HG03469 (cell line): Measurements from ENCODE around the gene OR2S2.

ENCODE experiments used
- ATAC-seq: cut with Tn5 transposase; IDR thresholded peaks from one replicate; pipeline ENCODE4 v1.9.1; 2021; ENCODE audit warnings: mild to moderate bottlenecking, moderate library complexity, moderate number of reproducible peaks; ENCODE audit not compliant: unreplicated experiment

The OR2S2 gene

DNA sequence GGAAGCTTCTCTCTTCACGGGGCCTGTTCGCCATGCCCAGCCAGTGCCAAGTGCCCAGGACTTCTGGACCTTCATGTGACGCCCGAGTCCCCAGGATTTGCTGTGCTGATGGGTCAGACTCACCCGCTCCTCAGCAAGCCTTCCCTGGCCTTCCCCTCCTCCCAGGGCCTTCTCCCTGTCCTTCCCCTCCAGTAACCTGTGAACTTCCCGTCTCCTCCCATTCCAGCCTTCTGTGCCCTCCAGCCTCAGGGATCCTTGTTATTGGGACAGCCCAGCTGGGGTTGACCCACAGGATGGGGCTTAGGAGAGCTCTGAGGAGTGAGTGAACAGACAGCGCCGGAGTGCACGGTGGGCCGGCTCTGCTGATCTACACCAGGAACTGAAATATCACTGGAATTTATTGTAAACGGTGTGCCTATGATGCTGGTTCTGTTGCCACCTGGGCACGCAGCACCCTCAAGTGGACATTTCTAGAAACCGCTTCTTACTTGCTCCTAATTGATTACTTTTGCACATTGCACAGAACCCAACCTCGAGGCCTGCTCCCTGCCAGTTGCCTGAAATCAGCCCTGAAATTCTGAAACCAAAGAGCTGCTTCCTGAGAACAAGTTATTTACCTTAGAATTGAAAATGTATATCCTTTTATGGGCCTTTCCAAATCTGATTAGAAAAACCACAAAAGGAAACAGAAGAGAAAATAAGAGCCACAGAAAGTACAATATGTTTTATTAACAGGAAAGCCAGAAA is 47.2 kb downstream of the OR2S2 start:
- no peak for ATAC-seq

DNA sequence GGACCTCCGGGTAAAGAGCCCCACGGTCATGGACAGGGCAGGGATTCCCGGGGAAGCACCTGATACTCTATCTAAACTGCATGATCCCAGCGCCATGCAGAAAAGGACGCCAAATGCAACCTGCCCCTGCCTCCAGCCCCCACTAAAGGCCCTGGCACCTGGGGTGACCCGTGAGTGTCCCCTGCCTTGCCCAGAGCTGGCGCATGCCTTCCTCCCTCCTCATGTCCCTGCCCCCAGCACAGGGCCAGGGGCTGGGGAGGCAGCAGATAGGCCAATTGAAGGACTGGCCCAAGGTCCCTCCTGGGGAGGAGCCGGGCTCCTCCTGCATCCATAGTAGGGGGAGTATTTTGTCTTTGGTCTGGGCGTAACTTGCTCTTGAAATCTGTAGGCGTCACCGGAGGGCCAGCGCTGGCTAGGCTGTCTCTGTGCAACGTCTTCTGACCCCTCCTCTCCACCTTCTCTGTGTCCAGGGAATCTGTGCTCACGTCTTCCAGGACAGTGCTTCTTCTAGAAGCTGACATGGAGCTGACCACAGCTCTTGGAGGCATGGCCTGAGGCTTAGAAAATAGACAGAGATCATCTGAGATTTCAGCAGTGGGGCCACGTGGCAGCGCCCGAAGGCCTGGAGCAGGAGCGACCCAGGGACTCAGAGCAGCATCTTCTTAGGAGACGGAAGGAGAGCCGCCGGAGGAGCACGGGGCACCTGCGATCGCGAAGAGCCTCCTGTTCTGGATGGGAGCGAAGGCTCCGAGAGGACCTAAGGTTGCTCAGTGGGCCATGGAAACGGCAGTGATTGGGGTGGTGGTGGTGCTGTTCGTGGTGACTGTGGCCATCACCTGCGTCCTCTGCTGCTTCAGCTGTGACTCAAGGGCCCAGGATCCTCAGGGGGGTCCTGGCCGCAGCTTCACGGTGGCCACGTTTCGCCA is 48.0 kb downstream of the OR2S2 start:
- no peak for ATAC-seq

DNA sequence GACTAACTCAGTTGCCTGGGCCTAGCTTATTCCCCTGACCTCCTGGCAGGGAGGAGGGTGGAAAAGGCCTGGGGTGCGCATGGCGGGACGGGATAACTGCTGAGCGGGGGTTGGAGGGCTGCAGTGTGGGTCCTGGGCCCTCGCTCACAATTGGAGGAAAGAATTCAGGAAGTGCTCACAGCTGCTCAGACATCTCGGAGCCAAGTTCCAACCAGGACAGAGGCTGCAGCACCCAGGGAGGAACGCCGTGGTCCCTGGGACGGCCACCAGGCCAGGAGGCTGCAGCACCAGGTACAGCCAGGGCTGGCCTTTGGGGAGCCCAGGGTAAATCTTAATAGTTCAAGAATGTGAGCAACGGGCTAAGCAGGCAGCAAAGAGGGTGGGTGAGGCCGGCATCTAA is 48.7 kb downstream of the OR2S2 start, which contains the start of gene SPAAR:
TSS of gene SPAAR (plus strand) at position 217 of the 400 bp plus-strand sequence. CDS start 974 bp downstream, outside the sequence.
- no peak for ATAC-seq

DNA sequence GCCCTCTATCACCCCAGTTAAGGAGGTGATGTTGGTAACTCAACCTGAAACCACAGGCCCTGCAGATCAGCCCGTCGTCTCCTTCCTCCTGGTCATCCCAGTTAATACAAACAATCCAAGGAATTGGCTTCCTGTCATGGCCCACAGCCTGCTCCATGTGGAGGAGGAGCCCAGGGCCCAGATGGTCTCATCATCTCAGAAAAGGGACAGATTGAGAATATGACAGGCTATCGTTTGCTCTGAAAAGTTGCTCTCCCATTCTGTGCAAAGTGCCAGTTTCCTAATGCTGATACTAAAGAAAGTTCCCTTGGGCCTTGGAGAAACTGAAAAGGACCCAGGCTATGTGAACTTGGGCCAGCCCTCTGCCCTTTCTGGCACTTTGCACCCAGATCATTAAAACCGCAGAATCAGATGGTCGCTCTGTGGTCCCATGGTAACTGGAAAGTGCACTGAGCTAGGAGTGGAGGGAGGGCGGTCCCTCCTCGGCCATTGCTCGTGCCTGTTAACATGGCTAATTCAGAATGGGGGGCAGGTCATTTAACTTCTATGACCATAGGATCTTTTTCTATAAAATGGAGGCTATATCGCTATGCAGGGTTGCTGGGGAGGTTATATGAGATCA is 49.3 kb downstream of the OR2S2 start:
- no peak for ATAC-seq

DNA sequence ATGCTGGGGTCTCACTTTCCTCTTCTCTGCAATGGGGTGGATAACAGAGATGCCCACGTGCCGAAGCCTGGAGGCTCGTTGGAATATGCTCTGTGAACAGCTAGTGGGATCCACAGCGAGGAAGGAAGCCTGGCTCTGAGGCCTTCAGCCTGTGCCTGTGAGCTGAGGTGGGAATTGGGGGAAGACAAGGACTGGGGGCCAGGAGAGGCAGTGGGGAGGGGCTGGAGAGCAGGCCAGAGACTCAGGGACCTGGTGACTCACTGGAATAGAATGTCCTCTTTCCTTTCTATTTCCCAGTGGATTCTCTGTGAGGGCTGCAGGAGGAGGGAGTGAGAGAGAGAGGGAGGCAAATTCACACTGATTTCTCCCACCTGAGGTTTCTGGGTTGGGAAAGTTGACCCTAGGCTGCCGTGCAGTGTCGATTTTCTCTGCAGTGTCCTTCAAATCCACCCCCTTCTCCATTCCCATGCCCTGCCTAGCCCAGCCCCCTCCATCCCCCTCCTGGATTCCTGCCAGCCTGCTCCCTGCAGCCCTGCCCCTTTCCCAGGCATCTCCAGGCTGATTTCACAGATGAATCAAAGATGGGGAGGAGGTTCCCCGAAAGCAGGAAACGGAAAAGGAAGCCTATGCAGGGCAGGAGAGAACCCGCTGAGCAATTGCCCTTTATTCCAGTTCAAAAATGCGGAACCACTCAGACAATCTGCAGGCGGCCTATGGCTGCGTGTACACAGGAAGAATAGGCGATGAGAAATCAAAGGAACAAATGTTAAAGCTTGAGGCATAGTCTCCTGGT is 50.0 kb downstream of the OR2S2 start:
- no peak for ATAC-seq
